CD4-positive, alpha-beta T cell treated with Interleukin-15 for 1 hour (primary cell): ENCODE data around the gene KCNE3.
"Not testable (repeated sequence)": the region's sequence is repeated elsewhere in the genome, so short reads cannot be mapped to it uniquely, and the experiment has no call there.

Source experiments
- DNase-seq: peaks from one replicate; pipeline ENCODE4 v3.0.0-alpha.2; 2020

Gene KCNE3

GRCh38 chr11:74438681-74439080, 28.7 kb downstream of the KCNE3 start:
- DNase-seq: no peak

DNA sequence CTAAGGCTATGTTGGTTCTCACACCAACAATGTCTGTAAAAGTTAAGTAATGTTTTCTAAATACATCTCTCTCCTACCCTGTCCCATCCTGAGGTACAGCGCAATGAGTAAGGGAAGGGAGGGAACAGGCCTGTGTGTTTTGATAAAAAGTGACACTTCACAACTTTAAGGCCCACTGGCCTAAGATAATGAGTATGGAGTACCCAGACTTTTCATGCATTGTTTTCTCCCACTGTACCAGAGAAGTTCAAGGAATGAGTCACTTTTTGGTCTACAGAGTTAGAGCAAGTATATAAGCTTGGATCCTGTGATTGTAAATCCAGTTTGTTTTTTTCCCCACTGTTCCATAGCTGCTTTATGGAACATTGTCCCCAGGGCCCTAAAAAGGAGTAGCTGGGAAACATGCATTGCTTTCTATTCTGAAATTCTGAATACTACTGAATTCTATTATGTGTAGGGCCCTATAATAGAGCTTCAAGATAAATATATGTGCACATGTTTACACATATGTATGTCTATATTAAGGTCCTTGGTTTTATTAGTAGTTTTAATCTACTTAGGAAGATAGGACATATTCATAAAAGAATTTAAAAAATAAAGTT, 29.8 kb downstream of the KCNE3 start:
- DNase-seq: no peak

DNA sequence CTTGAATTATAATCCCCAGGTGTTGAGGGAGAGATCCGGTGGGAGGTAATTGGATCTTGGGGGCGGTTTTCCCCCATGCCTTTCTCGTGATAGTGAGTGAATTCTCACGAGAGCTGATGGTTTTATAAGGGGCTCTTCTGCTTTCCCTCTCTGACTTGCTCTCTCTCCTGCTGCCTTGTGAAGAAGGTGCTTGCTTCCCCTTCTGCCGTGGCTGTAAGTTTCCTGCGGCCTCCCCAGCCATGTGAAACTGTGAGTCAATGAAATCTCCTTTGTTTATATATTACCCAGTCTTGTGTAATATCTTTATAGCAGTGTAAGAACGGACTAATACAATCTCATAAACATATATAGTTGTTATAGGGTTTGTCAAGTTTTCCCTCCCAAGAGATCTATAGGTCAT, 32.8 kb downstream of the KCNE3 start:
- no peak for DNase-seq

DNA sequence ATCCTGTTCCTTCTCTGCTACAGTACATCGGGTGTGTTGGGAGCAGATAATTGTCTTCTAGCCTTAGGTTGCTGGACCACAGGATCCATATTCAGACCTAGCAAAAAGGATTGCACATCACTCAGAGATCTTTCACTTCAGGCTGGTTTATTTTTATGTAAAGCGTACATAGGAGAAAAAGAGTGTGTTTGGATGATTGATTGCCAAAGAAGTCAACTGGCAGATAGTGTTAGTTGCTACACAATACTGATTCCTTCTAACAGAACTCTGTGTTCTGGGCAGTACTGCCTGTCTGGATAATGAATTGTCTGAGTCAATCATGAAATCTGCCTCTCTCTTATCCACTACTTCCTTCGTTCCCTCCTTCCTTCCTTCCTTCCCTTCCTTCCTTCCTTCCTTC, 38.1 kb downstream of the KCNE3 start:
- no peak for DNase-seq

DNA sequence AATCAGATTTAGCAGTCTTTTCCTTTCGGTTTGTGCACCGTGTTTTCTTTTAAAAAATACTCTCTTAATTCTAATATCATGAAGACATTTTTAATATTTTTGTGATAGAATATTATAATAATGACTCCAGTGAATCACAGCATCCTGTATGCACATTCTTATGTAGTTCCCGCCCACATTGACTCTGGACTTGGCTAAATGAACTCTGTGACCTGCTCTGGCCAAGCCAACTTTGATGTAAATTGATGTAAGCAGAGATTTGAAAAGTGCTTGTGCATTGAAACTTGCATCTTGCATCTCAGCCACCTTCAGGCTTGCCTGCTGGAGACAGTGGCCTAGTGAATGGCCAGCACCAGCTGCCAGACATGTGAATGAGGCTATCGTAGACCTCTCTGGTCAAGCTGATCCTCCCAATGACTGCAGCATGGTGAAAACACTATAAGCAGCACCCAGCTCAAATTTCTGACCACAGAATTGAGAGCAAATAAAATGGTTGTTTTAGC, 39.9 kb downstream of the KCNE3 start:
- no peak for DNase-seq

DNA sequence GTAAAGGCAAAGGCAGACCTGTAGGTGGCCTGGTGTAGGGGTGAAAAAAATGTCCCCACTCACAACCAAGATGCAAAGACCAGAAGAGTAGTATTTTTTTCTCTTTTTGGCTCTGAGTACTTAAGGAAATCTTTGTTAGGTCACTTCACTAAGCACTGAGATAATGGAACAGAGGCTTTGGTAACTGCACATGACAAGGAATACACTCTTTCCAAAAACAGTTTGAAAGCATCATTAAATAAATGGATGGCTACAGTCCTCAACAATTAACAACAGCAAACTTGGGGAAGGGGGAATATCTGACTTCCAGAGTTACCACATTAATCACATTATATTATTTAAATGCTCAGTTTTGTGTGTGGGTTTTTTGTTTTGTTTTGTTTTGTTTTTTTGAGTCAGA, 42.2 kb downstream of the KCNE3 start:
- no peak for DNase-seq

DNA sequence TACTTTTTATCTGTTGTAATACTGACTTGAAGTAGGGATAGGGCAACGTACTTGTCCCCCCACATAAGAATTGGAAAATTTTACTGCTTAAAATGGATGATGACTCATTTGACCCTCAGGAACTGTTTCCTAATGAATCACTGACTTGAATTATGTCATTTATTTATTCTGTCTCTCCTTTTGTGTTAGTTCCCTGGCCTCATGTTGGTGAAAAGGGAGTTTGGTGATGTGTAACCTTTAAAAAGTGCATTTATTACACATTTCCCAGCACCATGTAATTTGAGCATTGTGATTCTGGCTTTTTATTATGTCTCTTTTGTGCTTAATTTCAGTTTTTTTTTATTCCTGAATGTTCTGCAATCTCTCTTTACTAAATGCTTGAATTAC, 48.8 kb downstream of the KCNE3 start:
- no peak for DNase-seq

DNA sequence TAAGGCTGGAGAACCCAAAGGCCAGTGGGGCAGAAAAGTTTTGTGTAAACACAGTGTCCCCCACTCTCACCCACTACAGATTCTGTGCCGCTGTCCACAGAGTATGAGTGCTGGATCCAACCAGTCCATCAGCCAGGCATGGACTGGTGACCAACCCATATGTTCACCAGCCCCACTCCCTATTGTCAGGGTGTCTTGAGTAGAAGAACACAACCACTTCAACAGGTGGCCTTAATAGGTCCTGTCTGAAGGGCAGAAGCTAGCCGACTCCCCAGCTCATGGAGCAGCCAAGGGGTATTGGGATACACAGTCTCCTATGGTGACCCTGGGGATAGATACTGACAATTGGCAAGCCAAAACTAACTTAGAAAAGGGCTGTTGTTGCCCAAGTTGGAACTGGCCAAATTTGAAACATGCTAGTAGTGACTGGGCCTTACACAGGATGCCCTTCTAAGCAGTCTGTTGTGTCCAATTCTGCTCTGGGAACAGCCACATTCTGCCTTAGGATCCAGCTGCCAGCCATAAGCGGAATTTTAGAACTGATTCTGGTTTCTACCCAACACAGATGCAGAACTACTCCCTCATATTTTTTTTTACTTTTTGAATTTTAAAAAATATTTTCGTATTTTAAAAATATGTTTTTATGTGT, 49.4 kb downstream of the KCNE3 start:
- no peak for DNase-seq

DNA sequence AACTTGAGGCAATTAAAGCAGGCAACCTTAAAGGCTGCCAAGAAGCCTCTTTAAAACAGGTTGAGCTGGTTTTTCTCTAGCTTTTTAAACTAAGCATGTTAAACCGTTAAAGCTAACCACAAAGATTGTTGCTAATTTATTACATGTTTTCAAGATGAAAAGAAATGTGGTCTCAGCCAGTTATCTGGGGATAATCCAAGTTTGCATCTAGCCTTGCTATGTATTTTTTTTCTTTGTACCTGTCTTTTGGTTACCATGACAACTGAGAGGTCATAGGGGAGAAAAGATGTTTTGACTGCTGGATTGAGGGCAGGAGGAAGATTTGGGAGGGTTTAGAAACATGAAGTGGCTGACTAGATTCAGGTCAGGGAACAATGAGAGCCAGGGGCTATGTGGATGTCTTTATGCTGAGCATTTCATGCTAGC, 50.0 kb downstream of the KCNE3 start:
- DNase-seq: no peak

DNA sequence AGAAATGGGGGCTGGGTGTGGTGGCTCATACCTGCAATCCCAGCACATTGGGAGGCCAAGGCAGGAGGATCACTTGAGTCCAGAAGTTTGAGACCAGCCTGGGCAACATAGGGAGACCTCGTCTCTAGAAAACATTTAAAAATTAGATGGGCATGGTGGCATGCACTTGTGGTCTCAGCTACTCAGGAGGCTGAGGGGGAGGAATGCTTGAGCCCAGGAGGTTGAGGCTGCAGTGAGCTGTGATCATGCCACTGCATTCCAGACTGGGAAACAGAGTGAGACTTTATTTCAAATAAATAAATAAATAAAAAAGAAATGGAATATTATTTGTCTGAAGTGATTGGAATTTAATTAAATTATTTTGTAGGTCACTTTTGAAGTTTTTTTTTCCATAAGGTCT, 50.4 kb downstream of the KCNE3 start:
- DNase-seq: not testable (repeated sequence)

DNA sequence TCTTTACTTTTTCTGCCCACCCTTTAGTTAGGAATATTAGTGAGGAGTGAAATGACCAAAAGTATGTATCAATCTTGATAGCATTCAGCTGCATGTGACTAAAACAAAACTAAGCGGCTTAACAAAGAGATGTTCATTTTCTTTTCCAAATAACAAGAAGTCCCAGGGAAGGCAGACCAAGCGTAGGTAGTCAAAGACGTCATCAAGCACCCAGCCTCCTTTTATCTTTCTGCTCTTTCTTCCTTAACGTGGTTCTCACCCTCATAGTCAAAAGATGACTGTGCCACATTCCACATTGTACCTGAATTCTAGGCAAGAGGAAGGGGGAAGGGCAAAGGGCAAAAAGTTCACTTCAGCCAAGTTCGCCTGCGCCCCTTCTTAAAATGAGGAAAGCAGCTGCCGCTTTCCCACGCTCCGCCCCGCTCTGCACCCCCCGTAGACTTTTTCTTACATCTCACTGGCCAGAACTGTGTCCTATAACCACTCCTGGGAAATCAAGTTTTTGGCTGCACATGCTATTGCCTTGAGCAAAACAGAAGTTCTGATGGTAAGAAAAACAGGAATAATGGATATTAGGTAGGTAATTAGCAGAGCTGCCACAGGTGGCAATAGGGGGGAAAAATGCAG, 54.5 kb downstream of the KCNE3 start:
- no peak for DNase-seq

GRCh38 chr11:74412321-74412720, 55.0 kb downstream of the KCNE3 start:
- DNase-seq: no peak

- DNase-seq: no peak
Measured at GRCh38 chr11:74409633-74410032, 57.7 kb downstream of the KCNE3 start.
